NCI-H2196 (cell line): ENCODE results near the gene RPAP3.
A peak's percentile ranks its signal among the peaks of the same experiment; 100 is the strongest.

Experiments
- DNase-seq: peaks from one replicate; lab custom pipeline; 2025; ENCODE audit not compliant: unreplicated experiment; lab: John Stamatoyannopoulos, UW

RPAP3 gene, protein sequence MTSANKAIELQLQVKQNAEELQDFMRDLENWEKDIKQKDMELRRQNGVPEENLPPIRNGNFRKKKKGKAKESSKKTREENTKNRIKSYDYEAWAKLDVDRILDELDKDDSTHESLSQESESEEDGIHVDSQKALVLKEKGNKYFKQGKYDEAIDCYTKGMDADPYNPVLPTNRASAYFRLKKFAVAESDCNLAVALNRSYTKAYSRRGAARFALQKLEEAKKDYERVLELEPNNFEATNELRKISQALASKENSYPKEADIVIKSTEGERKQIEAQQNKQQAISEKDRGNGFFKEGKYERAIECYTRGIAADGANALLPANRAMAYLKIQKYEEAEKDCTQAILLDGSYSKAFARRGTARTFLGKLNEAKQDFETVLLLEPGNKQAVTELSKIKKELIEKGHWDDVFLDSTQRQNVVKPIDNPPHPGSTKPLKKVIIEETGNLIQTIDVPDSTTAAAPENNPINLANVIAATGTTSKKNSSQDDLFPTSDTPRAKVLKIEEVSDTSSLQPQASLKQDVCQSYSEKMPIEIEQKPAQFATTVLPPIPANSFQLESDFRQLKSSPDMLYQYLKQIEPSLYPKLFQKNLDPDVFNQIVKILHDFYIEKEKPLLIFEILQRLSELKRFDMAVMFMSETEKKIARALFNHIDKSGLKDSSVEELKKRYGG

DNA sequence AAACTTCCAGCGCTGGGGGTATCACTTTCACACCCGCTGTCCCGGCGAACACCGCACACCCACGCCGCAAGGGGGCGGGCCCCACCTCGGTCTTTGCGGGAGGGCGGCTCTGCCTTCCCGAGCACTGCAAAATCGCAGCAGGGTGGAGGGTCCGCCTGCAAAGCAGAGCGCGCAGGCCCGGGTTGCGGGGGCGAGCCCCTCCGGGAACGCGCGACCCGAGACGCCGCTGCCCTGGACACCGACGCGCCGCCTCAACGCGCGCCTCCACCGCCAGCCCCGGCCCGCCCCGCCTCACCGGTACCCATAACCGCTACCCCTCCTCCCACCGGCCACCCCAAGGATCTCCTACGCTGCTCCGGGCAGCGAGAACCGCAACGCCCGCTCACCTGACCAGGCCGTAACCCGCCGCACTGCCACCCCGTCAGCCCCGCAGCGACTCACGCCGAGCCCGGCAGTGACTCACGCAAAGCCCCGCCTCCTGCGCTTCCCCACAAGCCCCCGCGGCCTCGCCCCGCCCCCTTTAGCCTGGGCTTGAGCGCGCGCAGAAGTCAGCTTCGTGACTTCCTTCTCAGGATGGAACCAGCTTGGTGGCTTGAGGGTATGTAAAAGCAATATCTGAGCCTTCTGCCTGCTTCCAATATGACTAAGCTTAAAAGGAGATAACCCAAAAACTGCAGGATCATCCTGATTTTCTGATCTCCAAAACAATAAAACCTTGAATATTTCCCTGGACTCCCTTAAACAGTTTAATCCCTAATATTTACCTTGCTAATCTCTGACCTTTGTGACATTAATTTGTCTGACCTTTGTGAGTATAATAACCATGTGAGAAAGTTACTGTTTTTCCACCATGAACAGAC, at the start of gene RPAP3:
Gene RPAP3, minus strand, starts transcription at position 465 of the 860 bp plus-strand sequence. CDS start 3,190 bp downstream, outside the sequence.
- peak; percentile 95 for DNase-seq

DNA sequence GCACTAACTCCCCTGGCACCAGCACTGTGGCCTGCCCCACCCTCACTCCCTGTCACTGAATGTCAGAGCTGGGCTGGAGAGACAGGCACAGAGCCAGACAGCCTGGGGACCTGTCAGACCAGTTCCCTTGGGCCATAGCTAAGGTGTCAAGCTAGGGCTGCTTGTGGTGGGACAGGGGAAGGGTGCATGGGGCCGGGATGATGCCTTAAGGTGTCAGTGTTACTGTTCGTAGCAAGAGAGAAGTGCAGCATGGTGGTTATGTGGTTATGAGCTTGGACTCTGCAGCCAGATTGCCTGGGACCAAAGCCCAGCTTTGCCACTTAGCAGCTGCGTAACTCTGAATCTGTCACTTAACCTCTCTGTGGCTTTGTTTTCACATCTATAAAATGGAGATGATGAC, 49.1 kb upstream of the RPAP3 start:
- DNase-seq, result no peak

DNA sequence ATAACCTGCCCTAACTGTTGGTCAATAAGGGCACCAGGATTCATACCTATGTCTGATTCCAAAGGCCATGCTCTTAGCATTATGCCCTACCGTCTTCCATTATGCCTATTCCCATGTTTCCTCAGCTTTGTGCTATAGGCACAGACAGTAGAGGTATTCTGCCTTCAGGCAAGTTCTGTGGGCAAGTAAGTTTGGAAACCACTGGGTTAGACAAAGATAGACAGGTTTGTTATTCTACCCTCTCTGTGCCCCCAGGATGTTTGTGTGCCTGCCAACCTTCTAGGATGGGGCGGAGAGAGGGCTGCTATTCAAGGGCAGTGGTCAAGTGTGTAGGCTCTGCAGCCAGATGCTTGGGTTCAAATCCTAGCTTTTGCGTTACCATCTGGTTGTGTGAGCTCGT, 48.3 kb upstream of the RPAP3 start:
- no peak for DNase-seq

DNA sequence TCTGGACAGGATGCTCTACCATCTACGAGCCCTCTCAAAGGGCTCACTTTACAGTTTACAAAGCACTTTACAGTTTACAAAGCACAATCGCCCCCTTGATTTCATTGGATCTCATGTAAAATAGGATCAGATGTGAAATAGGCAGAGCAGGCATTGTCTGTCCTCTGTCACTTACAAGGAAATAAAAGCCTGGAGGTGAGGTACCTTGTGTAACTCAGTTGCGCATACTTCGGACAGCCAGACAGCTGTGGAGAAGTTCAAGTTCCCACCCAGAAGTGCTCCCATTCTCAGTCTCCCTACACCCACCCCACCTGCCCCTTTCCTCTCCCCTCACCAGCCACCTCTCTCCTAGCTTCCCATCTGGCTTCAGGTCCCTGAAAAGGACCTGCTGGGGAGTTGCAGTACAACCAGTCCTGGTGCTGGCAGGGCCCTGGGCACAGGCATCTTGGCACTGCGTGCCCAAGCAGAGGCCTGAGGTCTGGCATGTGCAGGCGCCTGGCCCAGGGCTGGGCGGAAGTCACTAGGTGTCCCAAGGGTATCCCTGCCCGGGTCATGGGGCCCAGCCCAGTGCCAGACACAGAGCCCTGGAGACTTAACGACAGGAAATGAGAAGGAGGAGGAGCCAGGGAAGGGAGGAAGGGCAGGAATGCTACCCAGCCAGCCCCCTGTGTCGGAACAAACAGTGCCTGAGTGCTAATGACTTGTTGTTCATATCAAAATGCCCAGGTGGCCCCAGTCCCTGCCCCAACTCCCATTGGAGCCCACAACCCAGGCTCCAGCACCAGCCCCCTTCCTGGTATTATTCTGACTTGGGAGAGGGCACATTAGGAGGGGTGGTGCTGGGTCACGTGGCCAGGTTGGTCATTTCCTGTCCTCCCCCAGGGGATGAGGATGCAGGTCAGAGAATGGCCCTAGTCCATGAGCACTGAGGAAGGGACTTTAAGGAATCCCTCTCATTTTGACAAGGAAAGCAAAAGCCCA, 47.5 kb upstream of the RPAP3 start:
- no peak for DNase-seq

DNA sequence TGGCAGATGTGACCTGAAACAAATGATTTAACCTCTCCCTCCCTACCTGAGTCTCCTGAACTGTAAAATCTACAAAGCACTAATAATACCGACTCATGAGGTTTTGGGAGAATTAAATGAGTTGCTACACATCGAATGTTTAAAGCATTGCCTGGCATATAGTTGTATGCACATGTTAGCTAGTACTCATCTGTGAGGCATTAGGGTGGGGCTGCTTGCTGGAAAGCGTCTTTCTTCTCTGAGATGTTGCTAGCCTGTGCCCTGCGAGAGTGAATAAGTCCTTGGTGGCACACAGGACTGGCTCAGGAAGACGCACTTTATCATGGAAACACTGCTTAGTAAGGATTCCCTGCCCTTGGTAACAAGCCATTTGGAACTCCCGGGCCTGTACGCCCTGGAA, 46.7 kb upstream of the RPAP3 start:
- no peak for DNase-seq

DNA sequence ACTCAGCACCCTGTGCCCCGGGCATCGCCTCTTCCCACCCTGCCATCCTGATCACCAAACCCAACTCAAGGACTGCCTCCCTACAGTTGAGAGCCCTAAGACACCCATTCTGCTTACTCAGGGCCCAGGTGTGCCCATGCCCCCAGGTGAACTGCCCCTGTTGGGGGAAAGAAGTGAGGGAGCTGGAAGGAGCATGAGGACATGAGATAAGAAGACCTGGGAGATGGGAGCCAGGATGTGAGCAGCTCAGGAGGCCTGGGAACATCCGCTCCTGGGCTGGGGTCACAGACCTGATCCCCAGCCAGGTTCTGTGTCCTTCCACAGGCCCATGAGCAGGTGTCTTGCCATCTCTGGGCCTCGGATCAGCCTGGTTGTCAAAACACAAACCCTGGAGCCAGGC, 46.3 kb upstream of the RPAP3 start:
- no peak for DNase-seq

DNA sequence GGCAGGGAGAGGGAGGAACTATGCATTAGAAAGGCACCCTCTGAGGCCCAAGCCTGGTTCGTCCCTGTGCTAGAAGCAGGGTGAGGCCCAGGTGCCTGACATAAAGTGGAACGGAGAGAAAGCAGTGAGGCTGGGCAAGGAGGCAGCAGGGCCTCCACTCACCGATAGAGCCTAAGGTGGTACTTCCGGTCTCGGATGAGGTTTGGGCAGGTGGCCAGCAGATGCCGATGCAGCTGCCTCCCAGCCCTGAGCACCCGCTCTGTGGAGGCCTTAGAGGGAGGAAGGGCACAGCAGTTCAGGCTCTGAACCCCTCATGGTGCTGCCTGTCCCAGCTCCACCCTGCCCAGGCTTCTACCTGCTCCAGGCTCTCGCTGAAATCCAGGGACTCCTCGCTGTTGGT, 45.7 kb upstream of the RPAP3 start:
- no peak for DNase-seq

DNA sequence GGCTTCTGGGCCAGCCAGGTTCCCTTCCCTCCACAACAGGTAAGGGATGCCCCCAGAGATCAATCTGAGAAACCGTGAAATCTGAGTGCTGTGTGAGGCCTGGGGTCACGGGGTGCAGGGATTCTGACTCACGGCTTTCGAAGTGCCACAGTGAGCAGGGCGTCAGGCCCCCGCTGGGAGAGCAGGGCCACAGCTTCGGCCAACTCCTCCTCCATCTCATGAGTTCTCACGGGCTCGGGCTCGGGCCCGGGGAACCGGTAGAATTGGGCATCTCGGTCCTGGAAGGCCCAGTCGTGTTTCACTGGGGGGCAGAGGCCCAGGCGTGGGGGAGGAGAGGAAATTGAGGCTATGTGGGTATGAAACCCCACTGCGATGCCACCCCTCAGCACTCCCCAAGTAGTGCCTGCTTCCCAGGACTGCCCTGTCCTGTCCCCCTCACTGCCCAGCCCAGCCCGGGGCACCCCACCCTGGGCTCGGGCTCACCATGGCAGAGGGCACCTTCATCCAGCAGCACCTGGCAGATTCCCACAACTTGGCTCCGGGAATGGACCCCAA, 45.2 kb upstream of the RPAP3 start:
- DNase-seq, result no peak

DNA sequence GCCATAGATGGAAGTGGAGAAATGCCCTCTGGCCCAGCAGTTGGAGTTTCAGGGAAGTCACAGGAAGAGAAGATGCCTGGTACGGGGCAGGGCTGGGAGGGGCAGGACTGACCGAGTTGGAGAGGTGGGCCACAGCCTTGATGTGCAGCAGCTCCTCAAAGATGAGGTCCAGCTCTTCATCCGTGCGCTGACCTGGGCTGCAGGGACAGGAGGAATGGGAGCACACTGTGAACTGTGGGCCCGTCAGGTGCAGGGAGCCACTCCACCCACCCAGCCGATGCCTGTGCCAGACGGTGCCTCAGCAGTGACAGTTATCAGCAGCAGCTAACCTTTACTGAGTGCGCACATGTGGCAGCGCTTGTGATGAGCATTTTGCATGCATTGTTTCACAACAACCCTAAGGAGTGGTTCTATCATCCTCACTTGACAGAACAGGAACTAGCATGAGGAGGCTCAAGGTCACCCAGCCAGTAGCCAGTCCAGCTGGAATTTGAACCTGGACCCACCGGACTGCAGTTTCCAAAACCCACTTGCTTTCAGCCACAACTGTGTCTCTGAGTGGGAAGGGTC, 44.5 kb upstream of the RPAP3 start:
- no peak for DNase-seq

DNA sequence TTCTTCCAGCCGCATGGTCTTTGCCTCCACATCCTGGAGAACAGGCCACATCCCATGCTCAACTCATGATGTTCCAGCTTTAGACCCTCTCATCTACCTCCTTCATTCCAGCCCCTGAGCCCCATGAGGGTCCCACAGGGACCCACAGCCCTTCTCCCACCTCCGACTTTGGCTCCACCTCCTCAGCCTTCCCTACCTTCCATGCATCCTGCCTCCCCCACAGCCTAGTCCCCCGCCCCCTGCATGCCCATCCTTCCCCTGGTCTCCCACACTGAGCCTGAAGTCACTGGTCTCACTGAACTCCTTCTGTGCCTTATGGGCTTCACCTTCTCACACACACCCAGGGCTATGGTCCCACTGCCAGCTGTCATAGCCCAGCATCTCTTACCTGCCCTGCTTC, 43.1 kb upstream of the RPAP3 start:
- DNase-seq, result no peak

DNA sequence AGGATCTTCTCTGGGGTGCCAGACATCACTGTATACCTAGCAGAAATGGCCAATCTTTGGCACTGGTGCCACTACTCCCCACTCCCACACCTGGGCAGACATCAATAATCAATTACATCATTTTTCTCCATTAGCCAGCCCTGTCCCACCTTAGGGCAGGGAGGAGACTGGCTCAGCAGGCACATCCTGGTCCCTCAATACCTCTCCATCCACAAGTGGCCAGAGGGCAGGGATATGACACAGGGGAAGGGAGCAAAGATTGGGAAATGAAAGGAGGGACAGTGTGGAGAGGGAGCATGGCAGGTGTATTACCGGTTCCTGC, 42.6 kb upstream of the RPAP3 start:
- no peak for DNase-seq

DNA sequence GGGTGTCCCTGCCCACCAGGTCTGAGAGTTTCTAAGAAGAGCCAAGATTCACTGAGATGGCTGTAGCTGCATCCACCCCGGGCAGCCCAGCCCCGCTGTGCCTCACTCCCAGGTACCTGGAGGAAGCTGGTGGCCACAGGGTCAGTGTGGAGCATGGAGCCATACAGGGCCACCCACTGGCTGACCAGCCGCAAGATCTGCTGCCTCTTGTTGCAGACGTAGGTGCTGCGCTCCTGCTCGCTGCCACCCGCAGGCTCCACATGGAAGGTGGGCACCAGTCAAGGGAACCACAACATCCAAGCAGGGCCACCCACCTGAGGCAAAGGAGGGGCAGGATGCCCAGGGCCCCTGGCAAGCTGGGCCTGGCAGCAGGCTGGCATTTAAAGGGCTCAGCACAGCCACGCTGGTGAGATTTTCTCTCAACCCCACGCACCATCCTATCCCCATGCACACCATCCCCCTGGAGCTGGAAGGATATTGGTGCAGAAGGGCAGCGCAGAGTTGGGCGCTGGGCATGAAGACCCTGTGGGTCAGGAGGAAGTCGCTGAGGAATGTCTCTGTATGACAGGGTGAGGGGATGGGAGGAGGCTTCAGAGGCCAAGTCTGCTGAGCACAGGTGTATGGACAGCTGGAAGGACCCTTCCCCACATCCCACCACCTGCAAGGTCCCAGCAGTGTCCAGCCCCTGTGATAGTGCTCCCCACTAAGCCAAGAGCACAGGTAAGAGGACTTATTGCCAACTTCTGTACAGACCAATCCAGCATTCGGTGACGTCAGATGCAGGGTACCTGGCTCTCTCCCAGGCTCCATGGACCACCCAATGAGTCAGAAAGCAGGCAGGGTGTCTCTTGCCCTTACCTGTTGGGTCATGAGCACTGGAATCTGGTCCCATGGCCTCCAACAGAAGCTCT, 42.0 kb upstream of the RPAP3 start:
- no peak for DNase-seq

DNA sequence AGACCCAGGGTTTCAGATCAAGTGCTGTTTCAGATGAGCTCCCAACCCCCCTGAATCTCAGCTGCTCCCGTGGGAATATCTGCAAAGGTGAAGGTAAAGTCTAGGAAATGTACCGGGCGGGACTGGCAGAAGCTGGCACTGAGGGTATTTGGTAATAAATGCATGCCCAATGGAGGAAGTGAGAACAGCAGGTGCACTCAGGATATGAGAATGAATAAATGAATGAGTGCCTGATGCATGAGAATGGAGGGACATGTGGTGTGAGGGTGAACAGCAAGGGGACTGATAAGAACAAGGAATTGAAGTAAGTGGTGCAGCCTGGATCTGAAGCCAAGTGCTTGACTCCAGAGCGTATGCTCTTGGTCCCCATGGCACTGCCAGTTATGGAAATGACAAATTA, 41.3 kb upstream of the RPAP3 start:
- no peak for DNase-seq

DNA sequence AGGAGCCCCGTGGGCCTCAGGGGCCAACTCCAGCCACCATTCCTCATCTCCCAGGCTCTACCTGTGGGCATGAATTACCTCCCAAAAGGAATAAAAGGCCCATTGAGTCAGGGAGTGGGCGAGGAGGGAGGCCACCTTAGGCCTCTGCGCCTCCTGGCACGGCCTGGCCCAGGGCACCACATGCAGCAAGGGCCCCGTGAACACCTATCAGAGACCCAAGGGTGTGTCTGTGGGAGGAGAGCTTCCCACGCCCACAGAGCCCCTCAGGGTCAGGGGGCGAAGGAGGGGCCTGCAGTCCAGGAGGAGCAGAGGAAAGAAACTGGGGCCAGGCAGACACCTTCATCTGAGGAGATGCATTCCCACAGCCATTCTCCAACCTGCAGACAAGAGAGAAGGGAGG, 40.7 kb upstream of the RPAP3 start:
- no peak for DNase-seq

DNA sequence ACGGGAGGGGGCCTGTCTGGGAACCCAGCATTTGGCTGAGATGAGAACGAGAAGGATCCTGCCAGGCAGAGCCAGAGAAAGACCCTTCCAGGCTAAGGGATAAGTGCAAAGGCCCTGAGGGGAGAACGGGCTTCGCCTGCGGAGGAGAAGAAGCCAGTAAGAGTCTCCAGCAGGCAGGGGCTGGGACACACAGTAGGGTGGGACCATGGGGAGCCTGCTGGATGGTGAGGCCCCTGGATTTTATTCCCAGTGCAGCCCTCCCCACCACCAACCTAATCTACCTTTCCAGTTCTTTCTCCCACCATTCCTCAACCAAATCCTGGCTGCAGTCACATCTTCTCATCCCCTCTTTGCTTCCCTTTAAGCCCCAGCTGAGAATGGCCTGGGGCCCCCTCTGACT, 40.2 kb upstream of the RPAP3 start:
- DNase-seq, result no peak

DNA sequence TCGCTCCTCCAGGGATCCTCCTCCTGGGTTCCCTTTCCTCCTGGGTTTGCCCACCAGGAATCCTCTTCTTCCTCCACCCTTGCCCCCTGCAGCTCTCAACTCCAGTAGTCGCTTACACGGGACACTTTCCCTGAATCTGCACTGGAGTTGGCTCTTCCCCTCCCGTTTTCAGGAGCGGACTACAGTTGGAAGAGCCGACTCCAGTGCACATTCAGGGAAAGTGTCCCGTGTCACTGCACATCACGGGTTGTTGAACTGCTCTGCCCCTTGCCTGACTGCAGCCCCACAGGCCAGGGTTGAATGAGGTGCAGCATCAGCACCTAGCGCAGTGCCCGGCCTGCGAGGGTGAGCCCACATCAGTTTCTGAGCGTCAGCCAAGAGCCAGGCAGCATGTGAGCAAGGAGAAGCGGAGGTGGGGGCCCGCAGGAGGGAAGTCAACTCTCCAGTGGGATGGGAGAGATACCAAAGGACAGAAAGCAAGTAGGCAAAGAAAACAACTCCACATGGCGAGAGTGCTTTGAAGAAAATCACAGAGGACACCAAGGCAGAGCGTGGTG, 39.7 kb upstream of the RPAP3 start:
- no peak for DNase-seq

DNA sequence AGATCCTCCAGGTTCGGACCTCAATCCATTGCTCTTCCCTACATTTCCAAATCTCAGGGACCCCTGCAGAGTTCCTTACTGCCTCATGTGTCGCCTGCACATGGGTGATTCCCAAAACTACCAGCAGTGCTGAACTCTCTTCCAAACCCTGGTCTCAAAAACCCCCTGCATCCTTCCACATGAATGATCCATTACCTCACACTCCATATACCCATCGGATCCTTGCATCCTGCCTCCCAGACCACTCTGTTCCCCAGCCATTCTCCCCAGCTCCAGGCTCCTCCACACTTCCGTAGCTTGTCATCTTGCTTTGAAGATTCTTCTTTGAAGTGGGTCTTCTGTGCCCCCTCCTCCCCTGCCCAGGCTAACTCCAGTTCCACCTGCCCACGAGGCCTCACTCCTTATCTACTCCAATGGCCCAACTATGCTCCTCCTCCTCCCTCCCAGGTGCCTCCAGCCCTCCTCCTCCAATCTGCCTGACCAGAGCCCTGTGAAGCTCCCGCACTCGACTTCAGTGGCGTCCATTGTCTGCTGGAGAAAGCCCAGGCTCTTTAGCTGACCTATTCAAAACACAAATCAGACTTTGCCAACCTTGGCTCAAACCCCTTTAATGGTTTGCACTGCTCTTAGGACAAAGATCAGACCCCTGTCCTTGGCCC, 39.1 kb upstream of the RPAP3 start:
- no peak for DNase-seq

DNA sequence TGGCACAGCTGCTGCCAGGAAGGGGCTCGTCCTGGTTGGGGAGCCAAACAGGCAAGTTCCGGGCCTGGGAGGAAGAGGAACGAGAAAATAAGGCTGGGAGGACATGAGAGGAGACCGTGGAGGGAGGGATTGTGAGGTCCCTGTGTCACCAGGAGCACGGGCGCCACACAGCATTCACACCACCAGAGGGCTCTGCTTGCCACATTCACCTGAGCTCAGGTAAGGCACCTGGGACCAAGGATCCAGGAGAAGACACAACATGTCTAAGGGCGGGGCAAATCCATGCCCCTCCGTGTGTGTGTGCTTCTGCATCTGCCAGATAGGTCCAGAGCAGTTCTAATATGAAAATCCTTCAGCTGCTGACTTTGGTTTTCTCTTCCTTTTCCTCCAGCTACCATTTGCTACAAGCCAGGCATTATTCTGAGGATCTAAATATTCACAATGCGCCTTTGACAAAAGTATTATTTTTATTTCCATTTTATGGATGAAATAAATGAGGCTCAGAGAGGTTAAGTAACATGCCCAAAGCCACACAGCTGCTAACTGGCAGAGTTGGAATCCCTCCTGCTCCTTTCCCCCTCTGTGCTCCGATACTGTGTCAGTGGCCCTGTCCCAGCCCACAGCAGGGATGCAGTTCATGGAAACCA, 38.3 kb upstream of the RPAP3 start:
- DNase-seq, result peak; percentile 61
